D721Med (cell line): ENCODE results near the gene YJU2.
A peak's percentile ranks its signal among the peaks of the same experiment; 100 is the strongest.

Experiments used
- DNase-seq: peaks from one replicate; pipeline ENCODE4 v3.0.0; 2011; ENCODE audit warnings: low spot score; ENCODE audit not compliant: insufficient read length
- FAIRE-seq: peaks from 2 replicates; lab custom pipeline; 2011; peaks lifted over from hg19 to GRCh38; lab: Jason Lieb, UNC
- CTCF ChIP-seq: IDR thresholded peaks from 2 replicates; pipeline ENCODE4 v1.5.1; 2012; ENCODE audit warnings: mild to moderate bottlenecking, control low read depth; ENCODE audit not compliant: insufficient read depth; ENCODE audit errors: missing control alignments

Gene YJU2

DNA sequence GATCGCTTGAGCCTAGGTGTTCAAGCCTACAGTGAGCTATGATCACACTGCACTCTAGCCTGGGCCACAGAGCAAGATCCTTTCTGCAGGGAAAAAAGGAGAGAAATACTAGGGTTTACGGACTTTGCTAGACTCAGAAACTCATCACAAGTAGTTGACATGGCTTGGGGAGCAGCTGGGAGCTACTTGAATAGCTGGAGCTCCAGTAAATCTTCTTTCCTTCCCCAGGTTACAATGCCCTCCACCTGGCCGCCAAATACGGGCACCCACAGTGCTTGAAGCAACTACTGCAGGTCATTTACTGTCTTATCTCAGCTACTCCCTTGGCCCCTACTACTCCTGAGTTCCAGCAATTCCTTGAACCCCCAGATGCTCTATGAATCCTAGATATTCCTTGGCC, 45.1 kb upstream of the YJU2 start:
- TF ChIP-seq CTCF, result no peak
- FAIRE-seq (no peak), DNase-seq (peak; percentile 6)

DNA sequence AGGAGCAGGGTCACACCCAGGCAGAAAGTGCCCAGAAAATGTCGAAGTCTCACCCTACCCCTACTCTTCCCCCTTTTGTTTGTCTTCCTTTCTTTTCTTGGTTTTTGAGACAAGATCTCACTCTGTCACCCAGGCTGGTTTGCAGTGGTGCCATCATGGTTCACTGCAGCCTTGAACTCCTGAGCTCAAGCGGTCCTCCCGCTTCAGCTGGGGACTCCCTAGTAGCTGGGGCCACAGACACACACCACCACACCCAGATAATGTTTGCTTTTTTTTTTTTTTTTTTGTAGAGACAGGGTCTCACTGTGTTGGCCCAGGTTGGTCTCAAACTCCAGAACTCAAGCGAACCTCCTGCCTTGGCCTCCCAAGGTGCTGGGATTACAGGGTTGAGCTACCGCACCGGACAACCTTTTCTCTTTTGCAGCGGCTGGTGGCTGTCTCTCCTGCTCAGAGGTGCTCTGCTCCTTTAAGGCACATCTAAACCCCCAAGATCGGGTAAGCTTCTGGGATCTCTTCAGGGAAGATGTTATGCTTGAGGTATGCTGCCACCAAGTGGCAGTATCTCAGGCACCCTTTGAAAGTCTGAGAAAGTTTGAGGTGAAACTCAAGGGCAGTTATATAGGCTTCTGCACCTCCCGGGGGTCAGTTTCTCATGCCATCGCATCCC, 39.9 kb upstream of the YJU2 start:
- no peak for DNase-seq
- no peak for FAIRE-seq
- TF ChIP-seq CTCF, result no peak

DNA sequence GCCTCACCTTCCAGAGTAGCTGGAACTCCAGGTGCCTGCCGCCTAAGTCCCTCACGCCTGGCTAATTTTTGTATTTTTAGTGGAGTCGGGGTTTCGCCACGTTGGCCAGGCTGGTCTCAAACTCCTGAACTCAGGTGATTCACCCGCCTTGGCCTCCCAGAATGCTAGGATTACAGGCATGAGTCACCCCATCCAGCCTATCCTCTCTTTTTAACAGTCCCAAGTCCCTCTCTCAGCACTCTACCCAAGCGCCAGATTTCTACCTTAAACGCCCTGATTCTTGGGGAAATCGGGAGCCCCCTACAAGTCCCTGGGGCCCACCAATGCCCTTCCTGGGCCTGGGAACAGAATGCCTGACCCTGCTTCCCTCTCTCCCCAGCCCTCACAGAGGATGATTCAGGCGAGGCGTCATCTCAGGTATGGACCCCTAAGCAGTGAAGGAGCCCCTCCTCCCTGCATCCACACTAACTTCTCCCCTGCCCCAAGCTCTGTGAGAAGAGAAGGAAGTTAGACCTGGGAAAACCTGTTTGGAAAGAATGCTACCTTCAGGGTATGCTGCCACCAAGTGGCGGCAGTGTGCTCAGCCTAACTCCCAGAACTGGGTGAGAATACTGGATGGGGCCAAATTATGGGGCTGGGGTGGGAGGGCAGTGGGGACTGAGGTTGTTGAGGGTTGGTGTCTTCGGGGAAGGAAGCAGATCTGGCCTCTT, 38.3 kb upstream of the YJU2 start:
- DNase-seq (peak; percentile 3), FAIRE-seq (no peak)
- no peak for TF ChIP-seq CTCF

- DNase-seq (peak; percentile 3), FAIRE-seq (no peak)
- no peak for TF ChIP-seq CTCF
These were observed 36.6 kb upstream of the YJU2 start for GRCh38 chr19:4210166-4210731.

GRCh38 chr19:4213116-4213515, 33.8 kb upstream of the YJU2 start:
- TF ChIP-seq CTCF, result no peak
- no peak for FAIRE-seq
- no peak for DNase-seq

GRCh38 chr19:4215807-4216206, 31.1 kb upstream of the YJU2 start:
- TF ChIP-seq CTCF, result no peak
- no peak for DNase-seq
- FAIRE-seq, result no peak

DNA sequence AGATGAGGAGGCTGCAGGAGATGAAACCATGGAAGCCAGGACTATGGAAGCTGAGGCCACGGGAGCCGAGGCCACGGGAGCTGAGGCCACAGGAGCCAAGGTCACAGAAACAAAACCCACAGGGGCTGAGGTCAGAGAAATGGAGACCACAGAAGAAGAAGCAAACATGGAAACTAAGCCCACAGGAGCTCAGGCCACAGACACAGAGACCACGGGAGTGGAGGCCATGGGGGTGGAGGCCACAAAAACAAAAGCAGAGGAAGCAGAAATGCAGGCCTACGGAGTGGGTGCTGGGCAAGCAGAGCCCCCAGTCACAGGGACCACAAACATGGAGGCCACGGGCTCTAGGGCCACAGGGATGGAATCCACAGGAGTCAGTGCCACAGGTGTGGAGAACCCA, 30.0 kb upstream of the YJU2 start:
- FAIRE-seq (no peak), DNase-seq (no peak)
- no peak for TF ChIP-seq CTCF
